Transverse colon (tissue), 4 donors: ENCODE data around the gene SMURF2.

Source experiments
- POLR2A ChIP-seq: fragments of 450-650 bp; IDR thresholded peaks from one replicate; pipeline ENCODE4 v1.6.1; 2016; ENCODE audit warnings: antibody characterized with exemption, mild to moderate bottlenecking, moderate library complexity
- POLR2AphosphoS5 ChIP-seq, 3 donors: sonication (generic); formaldehyde crosslinking; IDR thresholded peaks; one replicate each; pipeline ENCODE4 v1.6.1; 2016; ENCODE audit warnings: antibody characterized with exemption in 3 of 3
- TF ChIP-seq, protein P1 (sequence below), 5 experiments: fragments of 200-600 bp in 3 of 5; fragments of 450-650 bp in 2 of 5; sonication (generic) in 3 of 5; IDR thresholded peaks; 1 replicate in 2 of 5; 2 replicates in 3 of 5; pipeline ENCODE4 v1.5.1; 2016 to 2017; ENCODE audit warnings: antibody characterized with exemption in 5 of 5, inconsistent platforms in 3 of 5, mild to moderate bottlenecking in 2 of 5, moderate library complexity in 1 of 5

DNA sequence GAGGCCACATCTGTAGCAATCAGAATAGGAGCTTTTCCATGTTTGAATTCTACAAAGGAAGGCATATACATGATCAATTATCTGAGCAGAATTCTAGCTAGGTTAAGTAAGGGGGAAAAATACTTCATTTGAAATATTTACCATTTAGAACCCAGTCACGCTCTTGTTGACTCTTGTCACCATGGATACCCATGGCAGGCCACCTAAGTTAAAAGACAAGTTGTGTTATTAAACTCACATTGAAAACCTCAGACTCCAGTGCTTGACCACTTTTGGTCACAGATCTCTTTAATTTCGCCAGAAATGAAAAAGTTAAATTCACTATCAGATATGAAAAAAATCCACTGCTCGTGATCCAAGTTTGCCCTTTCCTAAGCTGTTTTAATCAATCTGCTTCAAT lies 160.1 kb downstream of the SMURF2 start:
- no peak for TF ChIP-seq POLR2A
- TF ChIP-seq, protein P1, sequence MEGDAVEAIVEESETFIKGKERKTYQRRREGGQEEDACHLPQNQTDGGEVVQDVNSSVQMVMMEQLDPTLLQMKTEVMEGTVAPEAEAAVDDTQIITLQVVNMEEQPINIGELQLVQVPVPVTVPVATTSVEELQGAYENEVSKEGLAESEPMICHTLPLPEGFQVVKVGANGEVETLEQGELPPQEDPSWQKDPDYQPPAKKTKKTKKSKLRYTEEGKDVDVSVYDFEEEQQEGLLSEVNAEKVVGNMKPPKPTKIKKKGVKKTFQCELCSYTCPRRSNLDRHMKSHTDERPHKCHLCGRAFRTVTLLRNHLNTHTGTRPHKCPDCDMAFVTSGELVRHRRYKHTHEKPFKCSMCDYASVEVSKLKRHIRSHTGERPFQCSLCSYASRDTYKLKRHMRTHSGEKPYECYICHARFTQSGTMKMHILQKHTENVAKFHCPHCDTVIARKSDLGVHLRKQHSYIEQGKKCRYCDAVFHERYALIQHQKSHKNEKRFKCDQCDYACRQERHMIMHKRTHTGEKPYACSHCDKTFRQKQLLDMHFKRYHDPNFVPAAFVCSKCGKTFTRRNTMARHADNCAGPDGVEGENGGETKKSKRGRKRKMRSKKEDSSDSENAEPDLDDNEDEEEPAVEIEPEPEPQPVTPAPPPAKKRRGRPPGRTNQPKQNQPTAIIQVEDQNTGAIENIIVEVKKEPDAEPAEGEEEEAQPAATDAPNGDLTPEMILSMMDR (IDR thresholded peaks at IDR 0.05), result no peak
- no peak for TF ChIP-seq POLR2AphosphoS5 (IDR thresholded peaks at IDR 0.05)
